A549 treated with AZD9567 at 1 μM for 4 hours (cell line): Measurements from ENCODE around the gene SUN2. TPM values are rescaled to one million over a fixed set of nuclear protein-coding genes. Genes with fewer than 3 reads are reported as not detected.

Experiments used
- total RNA-seq: library from RNA; stranded (reverse); fragments of 200-300 nt; extraction: Qiagen RNA extraction; gene quantifications from 5 replicates; pipeline ENCODE4 v1.2.3, GENCODE V29; 2022; ENCODE audit not compliant: insufficient read depth

The SUN2 gene
- 21.9 to 38.3 TPM (median 35.5 TPM) in 5 replicates for total RNA-seq

GRCh38 chr22:38755911-38756532, at the start of gene SUN2:
Gene SUN2, minus strand, starts transcription at chr22:38755998. Its CDS starts 3,370 bp downstream, at chr22:38752628.

GRCh38 chr22:38793721-38794466, 38.1 kb upstream of the SUN2 start, which contains the start of gene DNAL4:
Gene DNAL4, minus strand, starts transcription at chr22:38794143. Its CDS starts 11,412 bp downstream, at chr22:38782731.

GRCh38 chr22:38705235-38706100, 50.3 kb downstream of the SUN2 start, which contains the start of gene GTPBP1:
Gene GTPBP1, plus strand, starts transcription at chr22:38705944. Its CDS starts 12 bp downstream, at chr22:38705956.

GRCh38 chr22:38700789-38701628, 54.8 kb downstream of the SUN2 start, which contains the start of gene JOSD1:
Gene JOSD1, minus strand, starts transcription at chr22:38700943. Its CDS starts 956 bp downstream, at chr22:38699987.

Other genes starting within 250 kb of the SUN2 start
- 85.8 to 110 TPM (median 87.2 TPM) in 5 replicates for gene DDX17, start 249.7 kb downstream of the SUN2 start, total RNA-seq
- 2.6 to 4.4 TPM (median 3.2 TPM) in 4 of 5 replicates, not detected in the other for gene DMC1, start 185.8 kb downstream of the SUN2 start, total RNA-seq
- 0.67 to 1.0 TPM (median 0.85 TPM) in 4 of 5 replicates, not detected in the other for gene FAM227A, start 99.6 kb downstream of the SUN2 start, total RNA-seq
- 16.6 to 19.8 TPM (median 17.0 TPM) in 5 replicates for gene CBY1, start 99.4 kb downstream of the SUN2 start, total RNA-seq
- gene TOMM22, start 74.0 kb downstream of the SUN2 start, total RNA-seq: 68.2 to 99.2 TPM (median 68.9 TPM) in 5 replicates
- 26.2 to 44.2 TPM (median 28.3 TPM) in 5 replicates for gene JOSD1, start 55.1 kb downstream of the SUN2 start, total RNA-seq
- 7.7 to 10.6 TPM (median 8.8 TPM) in 5 replicates for gene GTPBP1, start 50.1 kb downstream of the SUN2 start, total RNA-seq
- gene DNAL4, start 38.1 kb upstream of the SUN2 start, total RNA-seq: 6.8 to 11.5 TPM (median 10.6 TPM) in 5 replicates
- gene NPTXR, start 88.0 kb upstream of the SUN2 start, total RNA-seq: 9.4 to 11.4 TPM (median 10.5 TPM) in 5 replicates
- 27.5 to 30.3 TPM (median 28.6 TPM) in 5 replicates for gene CBX6, start 116.2 kb upstream of the SUN2 start, total RNA-seq
- 0.06 TPM in 1 of 5 replicates, not detected in the others for gene APOBEC3A, start 201.6 kb upstream of the SUN2 start, total RNA-seq
- 24.7 to 30.0 TPM (median 26.3 TPM) in 5 replicates for gene APOBEC3B, start 226.3 kb upstream of the SUN2 start, total RNA-seq